Astrocyte (in vitro differentiated cells and primary cell): ENCODE data around the gene TK2. TPM values are rescaled to one million over a fixed set of nuclear protein-coding genes. Genes with fewer than 3 reads are reported as not detected.

Source experiments
- DNase-seq: peaks from one replicate; pipeline ENCODE4 v3.0.0-alpha.2; 2010; ENCODE audit warnings: low read depth
- FAIRE-seq: peaks from 2 replicates; lab custom pipeline; 2011; peaks lifted over from hg19 to GRCh38; lab: Jason Lieb, UNC
- H2AFZ ChIP-seq: 2 replicates; pipeline ENCODE4 v1.6.0; 2012; ENCODE audit warnings: low read depth, low read length, inconsistent platforms
- H3K27ac ChIP-seq: 2 replicates; pipeline ENCODE4 v1.5.1; 2011; ENCODE audit warnings: low read depth, low read length, inconsistent platforms
- H3K27me3 ChIP-seq: 2 replicates; pipeline ENCODE4 v1.6.0; 2011; ENCODE audit warnings: low read length, inconsistent platforms; ENCODE audit not compliant: insufficient read depth
- H3K36me3 ChIP-seq: 2 replicates; pipeline ENCODE4 v1.5.1; 2011; ENCODE audit warnings: low read length, inconsistent platforms; ENCODE audit not compliant: insufficient read depth
- H3K4me1 ChIP-seq: 2 replicates; pipeline ENCODE4 v1.5.1; 2011; ENCODE audit warnings: low read length, inconsistent platforms; ENCODE audit not compliant: insufficient read depth
- H3K4me2 ChIP-seq: 2 replicates; pipeline ENCODE4 v1.6.0; 2012; ENCODE audit warnings: low read length, inconsistent platforms
- H3K4me3 ChIP-seq: 2 replicates; pipeline ENCODE4 v1.5.1; 2011; ENCODE audit warnings: low read depth, mild to moderate bottlenecking, low read length, inconsistent platforms; ENCODE audit not compliant: insufficient read depth
- H3K79me2 ChIP-seq: 2 replicates; pipeline ENCODE4 v1.6.0; 2012; ENCODE audit warnings: mild to moderate bottlenecking, low read length, inconsistent platforms; ENCODE audit not compliant: insufficient read depth
- H3K9ac ChIP-seq: 2 replicates; pipeline ENCODE4 v1.6.0; 2012; ENCODE audit warnings: mild to moderate bottlenecking, low read length, inconsistent platforms
- H3K9me3 ChIP-seq: 2 replicates; pipeline ENCODE4 v1.5.1; 2012; ENCODE audit warnings: low read depth, mild to moderate bottlenecking, low read length, inconsistent platforms; ENCODE audit not compliant: insufficient read depth
- H4K20me1 ChIP-seq: 2 replicates; pipeline ENCODE4 v1.6.0; 2012; ENCODE audit warnings: low read length, inconsistent platforms; ENCODE audit not compliant: insufficient read depth
- H3K27ac Mint-ChIP-seq: one replicate; pipeline ENCODE4 v1.8.0; 2021; ENCODE audit warnings: mild to moderate bottlenecking, mixed read lengths; ENCODE audit not compliant: unreplicated experiment
- H3K27me3 Mint-ChIP-seq: one replicate; pipeline ENCODE4 v1.8.0; 2021; ENCODE audit warnings: low read depth, mixed read lengths; ENCODE audit not compliant: unreplicated experiment
- H3K36me3 Mint-ChIP-seq: one replicate; pipeline ENCODE4 v1.8.0; 2021; ENCODE audit warnings: low read depth, mixed read lengths; ENCODE audit not compliant: unreplicated experiment
- H3K4me1 Mint-ChIP-seq: one replicate; pipeline ENCODE4 v1.8.0; 2021; ENCODE audit warnings: low read depth, mixed read lengths; ENCODE audit not compliant: unreplicated experiment
- H3K4me3 Mint-ChIP-seq: one replicate; pipeline ENCODE4 v1.8.0; 2021; ENCODE audit warnings: mild to moderate bottlenecking, moderate library complexity, mixed read lengths; ENCODE audit not compliant: unreplicated experiment
- H3K9me3 Mint-ChIP-seq: one replicate; pipeline ENCODE4 v1.8.0; 2021; ENCODE audit warnings: mild to moderate bottlenecking, mixed read lengths; ENCODE audit not compliant: unreplicated experiment
- CTCF ChIP-seq: IDR thresholded peaks from 2 replicates; pipeline ENCODE4 v1.5.1; 2011; ENCODE audit warnings: low read depth, mild to moderate bottlenecking, inconsistent platforms, low read length, moderate library complexity; ENCODE audit not compliant: insufficient read depth
- EZH2 ChIP-seq: IDR thresholded peaks from 2 replicates; pipeline ENCODE4 v1.6.1; 2012; ENCODE audit warnings: mild to moderate bottlenecking, low read length, inconsistent platforms; ENCODE audit not compliant: insufficient read depth
- total RNA-seq: library from RNA; stranded (reverse); gene quantifications from 2 replicates; pipeline ENCODE4 v1.2.1, GENCODE V29; 2021

TK2 gene
- total RNA-seq, 1 donor from 2014 or later: 12.4 TPM

- Histone ChIP-seq H2AFZ (no peak overlapping the region), H3K36me3 (no peaks in the 10 kb centered on the region), H3K79me2 (no peaks in the 10 kb centered on the region), H3K4me2 (no peak overlapping the region), H3K4me3 (no peak overlapping the region), H3K27me3 (no peaks in the 10 kb centered on the region), H3K9ac (no peak overlapping the region), H4K20me1 (no peaks in the 10 kb centered on the region), H3K27ac (no peak overlapping the region), H3K4me1 (peaks cover 7% of the 10 kb centered on the region), H3K9me3 (no peaks in the 10 kb centered on the region)
- Mint-ChIP-seq H3K9me3 (peaks cover 1% of the 10 kb centered on the region), H3K27me3 (no peaks in the 10 kb centered on the region), H3K36me3 (peaks cover 13% of the 10 kb centered on the region), H3K27ac (no peak overlapping the region), H3K4me1 (peaks cover 15% of the 10 kb centered on the region), H3K4me3 (no peak overlapping the region)
- TF ChIP-seq EZH2: no peak
- TF ChIP-seq CTCF: no peak
- DNase-seq (no peak), FAIRE-seq (no peak)
Measured at GRCh38 chr16:66544016-66544757, 5.7 kb downstream of the TK2 start.

GRCh38 chr16:66543541-66543940, 6.4 kb downstream of the TK2 start:
- H3K36me3 ChIP-seq: no peaks in the 10 kb centered on the region
- H3K9me3 Mint-ChIP-seq: peaks cover 1% of the 10 kb centered on the region
- FAIRE-seq (no peak), DNase-seq (no peak)
- no peak overlapping the region for H3K9ac ChIP-seq
- H3K4me3 Mint-ChIP-seq: no peak overlapping the region
- TF ChIP-seq CTCF (no peak), EZH2 (no peak)
- no peaks in the 10 kb centered on the region for H3K79me2 ChIP-seq
- H4K20me1 ChIP-seq: no peaks in the 10 kb centered on the region
- H2AFZ ChIP-seq: no peak overlapping the region
- H3K36me3 Mint-ChIP-seq: peaks cover 13% of the 10 kb centered on the region
- H3K27me3 ChIP-seq: no peaks in the 10 kb centered on the region
- H3K4me3 ChIP-seq: no peak overlapping the region
- no peak overlapping the region for H3K27ac ChIP-seq
- H3K4me1 ChIP-seq: peaks cover 5% of the 10 kb centered on the region
- no peaks in the 10 kb centered on the region for H3K9me3 ChIP-seq
- no peak overlapping the region for H3K4me2 ChIP-seq
- H3K4me1 Mint-ChIP-seq: peaks cover 12% of the 10 kb centered on the region
- H3K27me3 Mint-ChIP-seq: no peaks in the 10 kb centered on the region
- no peak overlapping the region for H3K27ac Mint-ChIP-seq

GRCh38 chr16:66542396-66542795, 7.5 kb downstream of the TK2 start:
- no peak for FAIRE-seq
- TF ChIP-seq EZH2 (no peak), CTCF (no peak)
- Mint-ChIP-seq H3K27me3 (peaks cover 4% of the 10 kb centered on the region), H3K4me1 (peaks cover 11% of the 10 kb centered on the region), H3K36me3 (peaks cover 17% of the 10 kb centered on the region), H3K9me3 (peaks cover 1% of the 10 kb centered on the region), H3K27ac (no peak overlapping the region), H3K4me3 (no peak overlapping the region)
- Histone ChIP-seq H3K79me2 (no peaks in the 10 kb centered on the region), H3K36me3 (no peaks in the 10 kb centered on the region), H3K9ac (no peak overlapping the region), H3K9me3 (no peaks in the 10 kb centered on the region), H3K27me3 (no peaks in the 10 kb centered on the region), H3K4me1 (peaks cover 5% of the 10 kb centered on the region), H3K4me2 (no peak overlapping the region), H3K4me3 (no peak overlapping the region), H2AFZ (no peak overlapping the region), H3K27ac (no peak overlapping the region), H4K20me1 (no peaks in the 10 kb centered on the region)
- no peak for DNase-seq
